Smooth muscle cell (in vitro differentiated cells): ENCODE measurements around the gene LRRC61. TPM values are rescaled to one million over a fixed set of nuclear protein-coding genes. Genes with fewer than 3 reads are reported as not detected.

Experiments used
- DNase-seq: peaks from one replicate; lab custom pipeline; 2025; ENCODE audit not compliant: unreplicated experiment; lab: John Stamatoyannopoulos, UW
- H2AFZ ChIP-seq: fragments of 200-600 bp; sonication (generic); 2 replicates; pipeline ENCODE4 v1.6.0; 2016; ENCODE audit warnings: antibody characterized with exemption, low read depth, mild to moderate bottlenecking
- H3F3A ChIP-seq: fragments of 200-600 bp; sonication (generic); 2 replicates; pipeline ENCODE4 v1.6.0; 2017; ENCODE audit warnings: antibody characterized with exemption, low read depth
- H3K27ac ChIP-seq: fragments of 200-600 bp; sonication (generic); 2 replicates; pipeline ENCODE4 v1.5.1; 2016; ENCODE audit warnings: low read depth, mild to moderate bottlenecking
- H3K27me3 ChIP-seq: fragments of 200-600 bp; sonication (generic); 2 replicates; pipeline ENCODE4 v1.6.1; 2016; ENCODE audit warnings: low read depth, mild to moderate bottlenecking
- H3K36me3 ChIP-seq: fragments of 200-600 bp; sonication (generic); 2 replicates; pipeline ENCODE4 v1.5.1; 2016; ENCODE audit warnings: low read depth
- H3K4me1 ChIP-seq: fragments of 200-600 bp; sonication (generic); 2 replicates; pipeline ENCODE4 v1.5.1; 2016; ENCODE audit warnings: low read depth
- H3K4me2 ChIP-seq: fragments of 200-600 bp; sonication (generic); 2 replicates; pipeline ENCODE4 v1.6.0; 2016; ENCODE audit warnings: mild to moderate bottlenecking
- H3K4me3 ChIP-seq: fragments of 200-600 bp; sonication (generic); 2 replicates; pipeline ENCODE4 v1.5.1; 2016; ENCODE audit warnings: mild to moderate bottlenecking
- H3K79me2 ChIP-seq: fragments of 200-600 bp; sonication (generic); 2 replicates; pipeline ENCODE4 v1.6.0; 2016; ENCODE audit warnings: low read depth, mild to moderate bottlenecking
- H3K9ac ChIP-seq: fragments of 200-600 bp; sonication (generic); 2 replicates; pipeline ENCODE4 v1.6.0; 2016; ENCODE audit warnings: low read depth
- H3K9me3 ChIP-seq: fragments of 200-600 bp; sonication (generic); replicated peaks from 2 replicates; pipeline ENCODE4 v1.5.1; 2016; ENCODE audit warnings: low read depth
- H4K20me1 ChIP-seq: fragments of 200-600 bp; sonication (generic); 2 replicates; pipeline ENCODE4 v1.6.0; 2016; ENCODE audit warnings: low read depth
- CTCF ChIP-seq: fragments of 200-600 bp; sonication (generic); IDR thresholded peaks from 2 replicates; pipeline ENCODE4 v1.5.1; 2017; ENCODE audit warnings: borderline replicate concordance, mild to moderate bottlenecking, antibody characterized with exemption; ENCODE audit not compliant: insufficient read depth, poor library complexity, severe bottlenecking
- WGBS: methylation state at CpG from one replicate; pipeline ENCODE4 v1.1.7; 2016; ENCODE audit warnings: low lambda C conversion rate; 5-methylcytosine and 5-hydroxymethylcytosine counted together
- polyA plus RNA-seq: library from polyadenylated mRNA; unstranded; fragments of >200 nt; fragmentation: Nextera tagmentation; extraction: Ambion mirVana; gene quantifications from 2 replicates; pipeline ENCODE4 v1.2.1, GENCODE V29; 2016
- total RNA-seq: library from RNA; depleted of rRNA; stranded (reverse); fragments of >200 nt; gene quantifications from 2 replicates; pipeline ENCODE4 v1.2.3, GENCODE V29; 2014

LRRC61 gene
- total and polyA plus RNA-seq, 2 experiments from 2014 or later: 6.9 to 14.7 TPM

DNA sequence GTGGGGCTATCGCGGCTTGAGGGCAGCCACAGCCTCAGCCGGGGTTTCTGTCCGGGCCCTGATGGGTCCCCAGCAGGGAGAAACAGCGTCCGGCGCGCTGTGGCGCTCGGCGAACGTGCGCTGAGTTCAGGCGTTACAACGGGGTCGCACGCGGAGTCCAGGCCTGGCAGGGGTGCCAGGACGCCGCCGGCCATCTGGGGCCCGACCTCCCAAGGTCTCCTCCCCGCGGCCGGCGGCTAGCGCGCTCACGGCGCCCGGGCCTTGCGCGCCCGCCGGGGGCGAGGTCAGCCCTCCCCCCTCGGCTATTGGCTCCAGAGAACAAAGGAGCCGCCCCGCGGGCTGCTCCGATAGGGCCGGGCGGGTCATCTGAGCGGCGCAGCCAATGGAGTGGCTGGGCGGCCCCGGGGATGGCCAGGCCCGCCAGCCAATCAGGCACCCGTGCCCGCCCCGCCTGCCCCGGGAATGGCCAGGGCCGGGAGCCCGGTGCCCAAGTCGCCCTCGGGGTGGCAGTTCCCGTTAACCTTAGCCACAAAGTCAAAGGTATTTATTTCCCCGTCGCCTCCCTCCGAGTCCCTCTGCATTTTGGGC lies 55.8 kb downstream of the LRRC61 start, which contains the start of gene ZNF775:
ZNF775 (plus strand) TSS at position 478 of the 588 bp plus-strand sequence. CDS start 9,141 bp downstream, outside the sequence.
- peaks cover 39% of the 10 kb centered on the region for H3K79me2 ChIP-seq
- H4K20me1 ChIP-seq: peaks cover 32% of the 10 kb centered on the region
- no peak for TF ChIP-seq CTCF
- no peaks in the 10 kb centered on the region for H3K9me3 ChIP-seq
- peak; percentile 74 for DNase-seq
- peak within 1 kb of the TSS; percentile 96 for H3K4me3 ChIP-seq
- H3K4me2 ChIP-seq: peak within 1 kb of the TSS; percentile 83
- peaks cover 45% of the 10 kb centered on the region for H3K4me1 ChIP-seq
- 2% methylated on average over 34 of the region's 60 CpGs for WGBS
- no peaks in the 10 kb centered on the region for H3K36me3 ChIP-seq
- H3F3A ChIP-seq: peaks cover 23% of the 10 kb centered on the region
- H3K9ac ChIP-seq: peak within 1 kb of the TSS; percentile 82
- H2AFZ ChIP-seq: peak within 1 kb of the TSS; percentile 85
- no peaks in the 10 kb centered on the region for H3K27me3 ChIP-seq
- H3K27ac ChIP-seq: peak within 1 kb of the TSS; percentile 26

- peak overlapping the region; percentile 96 for H3K4me3 ChIP-seq
- H4K20me1 ChIP-seq: peaks cover 40% of the 10 kb centered on the region
- no peak for TF ChIP-seq CTCF
- peaks cover 23% of the 10 kb centered on the region for H3F3A ChIP-seq
- H2AFZ ChIP-seq: peak overlapping the region; percentile 84
- H3K36me3 ChIP-seq: no peaks in the 10 kb centered on the region
- H3K4me1 ChIP-seq: peaks cover 52% of the 10 kb centered on the region
- no peaks in the 10 kb centered on the region for H3K9me3 ChIP-seq
- peak overlapping the region; percentile 58 for H3K9ac ChIP-seq
- H3K27me3 ChIP-seq: no peaks in the 10 kb centered on the region
- no peak overlapping the region for H3K27ac ChIP-seq
- peaks cover 31% of the 10 kb centered on the region for H3K79me2 ChIP-seq
- no peak for DNase-seq
- 1% methylated on average over 26 of the region's 52 CpGs for WGBS
- H3K4me2 ChIP-seq: peak overlapping the region; percentile 83
Observed at GRCh38 chr7:150379441-150380379, 56.6 kb downstream of the LRRC61 start.

- 86% methylated on average over 11 of the region's 11 CpGs for WGBS
- no peak for TF ChIP-seq CTCF
- H3K4me1 ChIP-seq: peaks cover 60% of the 10 kb centered on the region
- no peaks in the 10 kb centered on the region for H3K36me3 ChIP-seq
- H2AFZ ChIP-seq: no peak overlapping the region
- H3K4me2 ChIP-seq: peak overlapping the region; percentile 83
- no peaks in the 10 kb centered on the region for H3K9me3 ChIP-seq
- H3F3A ChIP-seq: peaks cover 23% of the 10 kb centered on the region
- no peaks in the 10 kb centered on the region for H3K27me3 ChIP-seq
- H4K20me1 ChIP-seq: peaks cover 47% of the 10 kb centered on the region
- DNase-seq: no peak
- H3K79me2 ChIP-seq: peaks cover 27% of the 10 kb centered on the region
- no peak overlapping the region for H3K27ac ChIP-seq
- H3K4me3 ChIP-seq: peak overlapping the region; percentile 96
- H3K9ac ChIP-seq: peak overlapping the region; percentile 58
Observed at GRCh38 chr7:150380463-150380862, 57.3 kb downstream of the LRRC61 start.
